Tibial artery (tissue), 4 donors: ENCODE measurements around the gene DTL.

Source experiments
- DNase-seq, 2 donors: peaks; one replicate each; pipeline ENCODE4 v3.0.0-alpha.2; 2019
- H3K27ac ChIP-seq, 2 donors: fragments of 200-600 bp; sonication (generic) in 1 of 2; 1 replicate in 1 of 2; 2 replicates in 1 of 2; pipeline ENCODE4 v1.5.1; 2018 to 2019; ENCODE audit warnings: mild to moderate bottlenecking in 1 of 2
- H3K27me3 ChIP-seq, 2 donors: fragments of 200-600 bp; sonication (generic) in 1 of 2; one replicate each; pipeline versions ENCODE4 v1.5.1 to v1.6.0; 2016 to 2019
- H3K36me3 ChIP-seq, 3 donors: fragments of 200-600 bp; sonication (generic) in 2 of 3; one replicate each; pipeline ENCODE4 v1.5.1; 2016 to 2019; ENCODE audit warnings: mild to moderate bottlenecking in 2 of 3
- H3K4me1 ChIP-seq, 4 donors: fragments of 200-600 bp; sonication (generic) in 2 of 4; 1 replicate in 3 of 4; 2 replicates in 1 of 4; pipeline ENCODE4 v1.5.1; 2016 to 2019
- H3K4me3 ChIP-seq, 2 donors: fragments of 200-600 bp; sonication (generic) in 1 of 2; 1 replicate in 1 of 2; 2 replicates in 1 of 2; pipeline ENCODE4 v1.5.1; 2018 to 2019; ENCODE audit warnings: mild to moderate bottlenecking in 2 of 2
- H3K9me3 ChIP-seq, 3 donors: fragments of 200-600 bp; sonication (generic) in 1 of 3; one replicate each; pipeline ENCODE4 v1.5.1; 2016 to 2019
- CTCF ChIP-seq, 2 experiments: fragments of 200-600 bp in 1 of 2; fragments of 450-650 bp in 1 of 2; IDR thresholded peaks; one replicate each; pipeline ENCODE4 v1.5.1; 2017 to 2019; ENCODE audit warnings: antibody characterized with exemption in 2 of 2, mild to moderate bottlenecking in 1 of 2, moderate library complexity in 1 of 2
- intact Hi-C: fragments of 100-400 bp; cut with DNase I; formaldehyde crosslinking; loops from one replicate; pipeline ENCODE4 v1.15.0; 2023; ENCODE audit warnings: low total_unique reads

The DTL gene

DNA sequence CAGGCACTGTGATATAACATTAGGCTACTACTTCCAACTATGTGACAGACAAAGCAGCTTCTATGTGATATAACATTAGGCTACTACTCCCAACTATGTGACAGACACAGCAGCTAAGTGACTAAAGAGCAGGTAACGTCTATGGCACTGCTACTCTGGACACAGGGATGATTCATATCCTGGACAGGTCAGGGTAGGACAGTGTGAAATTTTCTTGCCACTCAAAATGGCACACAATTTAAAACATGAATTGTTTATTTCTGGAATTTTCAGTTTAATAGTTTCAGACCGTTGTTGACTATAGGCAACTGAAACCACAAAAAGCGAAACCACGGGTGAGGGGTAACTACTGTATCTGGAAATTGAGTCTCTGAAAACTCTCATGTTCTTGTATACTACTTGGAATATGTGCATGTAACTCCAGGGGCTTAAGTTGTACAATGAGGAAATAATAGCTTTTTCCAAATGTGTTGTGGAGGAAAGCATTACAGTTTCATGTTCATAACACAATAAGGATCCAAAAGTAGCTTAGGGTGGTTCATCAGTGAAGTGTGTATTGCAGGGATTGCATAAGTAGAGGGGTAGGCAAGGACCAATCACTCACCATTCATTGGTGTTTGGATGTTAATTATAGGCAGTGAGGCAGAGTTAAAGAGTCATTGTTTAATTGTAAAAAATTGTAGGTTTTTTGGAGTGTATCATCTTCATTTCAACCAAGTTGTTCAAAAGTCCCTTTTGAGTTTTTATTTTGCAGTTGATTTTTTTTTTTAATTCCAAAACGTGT lies 5.3 kb downstream of the DTL start:
- TF ChIP-seq CTCF (IDR thresholded peaks at IDR 0.05) = no peak
- no peaks in the 10 kb centered on the region for H3K27me3 ChIP-seq
- no peak overlapping the region for H3K4me3 ChIP-seq
- peaks cover 0 to 4% (median 4%) of the 10 kb centered on the region in 4 donors for H3K4me1 ChIP-seq
- H3K9me3 ChIP-seq = no peaks in the 10 kb centered on the region
- no peak for DNase-seq
- intact Hi-C loops = no loop called here
- no peaks in the 10 kb centered on the region for H3K36me3 ChIP-seq
- H3K27ac ChIP-seq = no peak overlapping the region

DNA sequence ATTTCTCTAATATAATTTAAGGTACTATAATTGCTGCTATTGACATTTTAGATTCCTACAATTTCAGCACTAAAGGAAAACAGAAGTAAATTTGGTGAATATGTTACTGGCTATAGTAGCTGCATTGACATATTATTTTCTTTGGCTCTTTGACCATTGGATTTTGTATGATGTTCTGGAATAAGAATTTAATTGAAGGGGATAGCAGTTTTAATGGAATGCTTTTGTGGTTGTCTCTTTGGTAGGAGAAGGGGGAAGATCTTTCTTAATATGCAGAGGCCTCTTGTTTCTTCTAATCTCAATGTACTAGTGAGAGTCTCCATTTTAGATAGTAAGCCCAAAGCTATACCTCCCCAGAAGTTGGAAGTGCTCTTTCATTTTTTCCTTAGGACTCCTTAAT lies 6.9 kb downstream of the DTL start:
- H3K4me1 ChIP-seq = no peaks in the 10 kb centered on the region
- intact Hi-C loops = no loop called here
- H3K36me3 ChIP-seq = no peaks in the 10 kb centered on the region
- no peaks in the 10 kb centered on the region for H3K27me3 ChIP-seq
- no peak for TF ChIP-seq CTCF (IDR thresholded peaks at IDR 0.05)
- no peaks in the 10 kb centered on the region for H3K9me3 ChIP-seq
- no peak overlapping the region for H3K4me3 ChIP-seq
- DNase-seq = no peak
- H3K27ac ChIP-seq = no peak overlapping the region

GRCh38 chr1:212044851-212045250 lies 9.3 kb downstream of the DTL start:
- Histone ChIP-seq H3K4me3 (no peak overlapping the region), H3K27me3 (no peaks in the 10 kb centered on the region), H3K27ac (no peak overlapping the region), H3K9me3 (no peaks in the 10 kb centered on the region), H3K36me3 (no peaks in the 10 kb centered on the region), H3K4me1 (no peaks in the 10 kb centered on the region)
- no peak for TF ChIP-seq CTCF (IDR thresholded peaks at IDR 0.05)
- intact Hi-C loops = no loop called here
- no peak for DNase-seq

GRCh38 chr1:212045981-212046380 lies 10.4 kb downstream of the DTL start:
- no peak for DNase-seq
- Histone ChIP-seq H3K4me3 (no peak overlapping the region), H3K27ac (no peak overlapping the region), H3K27me3 (no peaks in the 10 kb centered on the region), H3K4me1 (no peaks in the 10 kb centered on the region), H3K9me3 (no peaks in the 10 kb centered on the region), H3K36me3 (no peaks in the 10 kb centered on the region)
- intact Hi-C loops = no loop called here
- TF ChIP-seq CTCF (IDR thresholded peaks at IDR 0.05) = no peak

GRCh38 chr1:212053993-212054392 lies 18.4 kb downstream of the DTL start:
- Histone ChIP-seq H3K9me3 (peaks cover 0 to 8% (median 0%) of the 10 kb centered on the region in 3 donors), H3K36me3 (no peaks in the 10 kb centered on the region), H3K4me3 (no peak overlapping the region), H3K27ac (no peak overlapping the region), H3K4me1 (no peaks in the 10 kb centered on the region), H3K27me3 (no peaks in the 10 kb centered on the region)
- TF ChIP-seq CTCF (IDR thresholded peaks at IDR 0.05) = no peak
- intact Hi-C loops = no loop called here
- no peak for DNase-seq
